ENCODE data around the gene MIOS.

The MIOS gene

GRCh38 chr7:7618410-7618809 lies 51.7 kb downstream of the MIOS start:
- H3K27me3 ChIP-seq (ENCODE audit: low read depth, low read length) = no peaks in the 10 kb centered on the region
- no peak overlapping the region for H3K4me3 ChIP-seq (ENCODE audit: low read depth in 1 of 2, low read length in 2 of 2)
- no peaks in the 10 kb centered on the region for H3K4me1 ChIP-seq (ENCODE audit: control insufficient read depth in 1 of 2, insufficient read depth in 2 of 2, low read length in 2 of 2)
- no peaks in the 10 kb centered on the region for H3K9me3 ChIP-seq (ENCODE audit: control insufficient read depth in 1 of 2, low read length in 2 of 2)
- no peak overlapping the region for H3K27ac ChIP-seq (ENCODE audit: low read length)
- no peaks in the 10 kb centered on the region for H3K36me3 ChIP-seq (ENCODE audit: control insufficient read depth in 1 of 2, insufficient read depth in 2 of 2, low read length in 2 of 2)

DNA sequence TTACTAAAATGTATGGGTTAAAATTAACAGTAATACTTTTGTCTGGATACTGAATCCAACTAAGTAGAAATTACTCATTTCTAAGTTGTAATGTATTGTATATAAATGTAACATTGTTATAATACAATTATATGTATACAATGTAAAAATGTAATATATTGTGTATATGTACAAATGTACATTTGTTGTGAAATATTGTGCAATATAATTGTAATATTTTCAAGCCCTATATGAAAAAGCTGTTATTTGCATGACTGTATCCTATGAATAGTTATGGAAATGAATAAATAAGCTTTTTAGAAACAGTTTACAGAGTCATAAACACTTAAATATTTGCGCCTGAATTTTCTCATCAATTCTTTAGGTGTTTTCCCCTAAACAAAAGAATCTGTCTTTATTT lies 53.6 kb downstream of the MIOS start:
- H3K9me3 ChIP-seq (ENCODE audit: control insufficient read depth in 1 of 2, low read length in 2 of 2) = no peaks in the 10 kb centered on the region
- H3K4me3 ChIP-seq (ENCODE audit: low read depth in 1 of 2, low read length in 2 of 2) = no peak overlapping the region
- H3K27ac ChIP-seq (ENCODE audit: low read length) = no peak overlapping the region
- H3K4me1 ChIP-seq (ENCODE audit: control insufficient read depth in 1 of 2, insufficient read depth in 2 of 2, low read length in 2 of 2) = no peaks in the 10 kb centered on the region
- no peaks in the 10 kb centered on the region for H3K36me3 ChIP-seq (ENCODE audit: control insufficient read depth in 1 of 2, insufficient read depth in 2 of 2, low read length in 2 of 2)
- H3K27me3 ChIP-seq (ENCODE audit: low read depth, low read length) = no peaks in the 10 kb centered on the region

DNA sequence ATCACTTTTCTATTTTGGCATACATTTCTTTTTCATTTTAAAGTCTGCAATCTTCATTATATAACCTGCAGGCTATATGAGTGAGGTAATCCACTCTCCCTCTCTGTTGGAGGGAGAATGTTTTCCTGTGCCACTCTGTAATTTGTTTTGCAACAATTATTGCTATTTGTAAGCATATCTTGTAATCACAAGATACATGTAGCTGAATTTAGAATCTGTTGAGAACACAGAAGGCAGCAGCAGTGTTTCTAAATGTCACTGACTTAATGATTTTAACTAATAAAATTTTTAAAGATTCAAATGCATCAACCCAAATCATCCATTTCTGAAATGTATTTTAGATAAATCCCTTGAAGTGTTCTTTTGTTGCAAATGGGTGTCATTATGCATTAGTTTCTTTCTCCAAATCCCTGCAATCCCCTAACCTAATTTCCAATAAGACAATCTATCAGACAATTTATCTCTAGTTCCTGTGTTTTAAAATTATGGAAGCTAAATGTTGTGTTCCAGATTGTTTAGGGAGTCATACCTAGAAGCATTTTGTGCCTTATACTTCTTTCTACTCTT lies 54.0 kb downstream of the MIOS start:
- H3K27ac ChIP-seq (ENCODE audit: low read length) = no peak overlapping the region
- no peaks in the 10 kb centered on the region for H3K4me1 ChIP-seq (ENCODE audit: control insufficient read depth in 1 of 2, insufficient read depth in 2 of 2, low read length in 2 of 2)
- H3K27me3 ChIP-seq (ENCODE audit: low read depth, low read length) = no peaks in the 10 kb centered on the region
- no peak overlapping the region for H3K4me3 ChIP-seq (ENCODE audit: low read depth in 1 of 2, low read length in 2 of 2)
- H3K36me3 ChIP-seq (ENCODE audit: control insufficient read depth in 1 of 2, insufficient read depth in 2 of 2, low read length in 2 of 2) = no peaks in the 10 kb centered on the region
- no peaks in the 10 kb centered on the region for H3K9me3 ChIP-seq (ENCODE audit: control insufficient read depth in 1 of 2, low read length in 2 of 2)

GRCh38 chr7:7628476-7628875 lies 61.8 kb downstream of the MIOS start:
- no peaks in the 10 kb centered on the region for H3K27me3 ChIP-seq (ENCODE audit: low read depth, low read length)
- H3K9me3 ChIP-seq (ENCODE audit: control insufficient read depth in 1 of 2, low read length in 2 of 2) = no peaks in the 10 kb centered on the region

GRCh38 chr7:7630626-7631329 lies 64.1 kb downstream of the MIOS start:
- H3K27ac ChIP-seq (ENCODE audit: low read length) = no peak overlapping the region
- peaks cover 0 to 3% of the 10 kb centered on the region in 2 donors for H3K36me3 ChIP-seq (ENCODE audit: control insufficient read depth in 1 of 2, insufficient read depth in 2 of 2, low read length in 2 of 2)
- no peaks in the 10 kb centered on the region for H3K9me3 ChIP-seq (ENCODE audit: control insufficient read depth in 1 of 2, low read length in 2 of 2)
- H3K4me1 ChIP-seq (ENCODE audit: control insufficient read depth in 1 of 2, insufficient read depth in 2 of 2, low read length in 2 of 2) = no peaks in the 10 kb centered on the region
- no peak overlapping the region for H3K4me3 ChIP-seq (ENCODE audit: low read depth in 1 of 2, low read length in 2 of 2)
- no peaks in the 10 kb centered on the region for H3K27me3 ChIP-seq (ENCODE audit: low read depth, low read length)

More at GRCh38 chr7:7628476-7628875, 61.8 kb downstream of the MIOS start:
- Histone ChIP-seq H3K4me3 (ENCODE audit: low read depth in 1 of 2, low read length in 2 of 2) (no peak overlapping the region), H3K4me1 (ENCODE audit: control insufficient read depth in 1 of 2, insufficient read depth in 2 of 2, low read length in 2 of 2) (no peaks in the 10 kb centered on the region), H3K36me3 (ENCODE audit: control insufficient read depth in 1 of 2, insufficient read depth in 2 of 2, low read length in 2 of 2) (no peaks in the 10 kb centered on the region), H3K27ac (ENCODE audit: low read length) (no peak overlapping the region)

GRCh38 chr7:7639421-7639820 lies 72.7 kb downstream of the MIOS start:
- Histone ChIP-seq H3K27ac (ENCODE audit: low read length) (peak overlapping the region; percentile 78), H3K36me3 (ENCODE audit: control insufficient read depth in 1 of 2, insufficient read depth in 2 of 2, low read length in 2 of 2) (peaks cover 5 to 7% of the 10 kb centered on the region in 2 donors)

GRCh38 chr7:7639847-7640220 lies 73.2 kb downstream of the MIOS start:
- Histone ChIP-seq H3K36me3 (ENCODE audit: control insufficient read depth in 1 of 2, insufficient read depth in 2 of 2, low read length in 2 of 2) (peaks cover 5 to 7% of the 10 kb centered on the region in 2 donors), H3K4me3 (ENCODE audit: low read depth in 1 of 2, low read length in 2 of 2) (peak overlapping the region; percentile 92 to 93), H3K9me3 (ENCODE audit: control insufficient read depth in 1 of 2, low read length in 2 of 2) (no peaks in the 10 kb centered on the region), H3K27me3 (ENCODE audit: low read depth, low read length) (no peaks in the 10 kb centered on the region), H3K4me1 (ENCODE audit: control insufficient read depth in 1 of 2, insufficient read depth in 2 of 2, low read length in 2 of 2) (peaks cover 7 to 14% of the 10 kb centered on the region in 2 donors), H3K27ac (ENCODE audit: low read length) (peak overlapping the region; percentile 78)

More at GRCh38 chr7:7639421-7639820, 72.7 kb downstream of the MIOS start:
- Histone ChIP-seq H3K27me3 (ENCODE audit: low read depth, low read length) (no peaks in the 10 kb centered on the region), H3K4me1 (ENCODE audit: control insufficient read depth in 1 of 2, insufficient read depth in 2 of 2, low read length in 2 of 2) (peaks cover 7 to 14% of the 10 kb centered on the region in 2 donors), H3K9me3 (ENCODE audit: control insufficient read depth in 1 of 2, low read length in 2 of 2) (no peaks in the 10 kb centered on the region), H3K4me3 (ENCODE audit: low read depth in 1 of 2, low read length in 2 of 2) (peak overlapping the region; percentile 92 to 93)

GRCh38 chr7:7640221-7641128 lies 73.8 kb downstream of the MIOS start, which contains the start of gene UMAD1:
Gene UMAD1, plus strand, starts transcription at chr7:7640752. Its CDS starts 32,620 bp downstream, at chr7:7673372.
- peak within 1 kb of the TSS; percentile 92 to 93 for H3K4me3 ChIP-seq (ENCODE audit: low read depth in 1 of 2, low read length in 2 of 2)
- H3K9me3 ChIP-seq (ENCODE audit: control insufficient read depth in 1 of 2, low read length in 2 of 2) = no peaks in the 10 kb centered on the region
- peak within 1 kb of the TSS; percentile 87 for H3K27ac ChIP-seq (ENCODE audit: low read length)
- H3K27me3 ChIP-seq (ENCODE audit: low read depth, low read length) = no peaks in the 10 kb centered on the region
- H3K36me3 ChIP-seq (ENCODE audit: control insufficient read depth in 1 of 2, insufficient read depth in 2 of 2, low read length in 2 of 2) = peaks cover 4 to 5% of the 10 kb centered on the region in 2 donors
- peaks cover 7 to 14% of the 10 kb centered on the region in 2 donors for H3K4me1 ChIP-seq (ENCODE audit: control insufficient read depth in 1 of 2, insufficient read depth in 2 of 2, low read length in 2 of 2)

- Histone ChIP-seq H3K36me3 (ENCODE audit: control insufficient read depth in 1 of 2, insufficient read depth in 2 of 2, low read length in 2 of 2) (peaks cover 2 to 5% of the 10 kb centered on the region in 2 donors), H3K9me3 (ENCODE audit: control insufficient read depth in 1 of 2, low read length in 2 of 2) (no peaks in the 10 kb centered on the region), H3K4me1 (ENCODE audit: control insufficient read depth in 1 of 2, insufficient read depth in 2 of 2, low read length in 2 of 2) (peaks cover 7 to 14% of the 10 kb centered on the region in 2 donors), H3K27me3 (ENCODE audit: low read depth, low read length) (no peaks in the 10 kb centered on the region), H3K4me3 (ENCODE audit: low read depth in 1 of 2, low read length in 2 of 2) (peak overlapping the region; percentile 92 to 93), H3K27ac (ENCODE audit: low read length) (peak overlapping the region; percentile 87)
These were observed 74.5 kb downstream of the MIOS start for GRCh38 chr7:7641129-7641663.

- peaks cover 7 to 14% of the 10 kb centered on the region in 2 donors for H3K4me1 ChIP-seq (ENCODE audit: control insufficient read depth in 1 of 2, insufficient read depth in 2 of 2, low read length in 2 of 2)
- no peak overlapping the region for H3K27ac ChIP-seq (ENCODE audit: low read length)
- H3K9me3 ChIP-seq (ENCODE audit: control insufficient read depth in 1 of 2, low read length in 2 of 2) = no peaks in the 10 kb centered on the region
- H3K4me3 ChIP-seq (ENCODE audit: low read depth in 1 of 2, low read length in 2 of 2) = peak overlapping the region; percentile 92 to 93
- H3K36me3 ChIP-seq (ENCODE audit: control insufficient read depth in 1 of 2, insufficient read depth in 2 of 2, low read length in 2 of 2) = peaks cover 0 to under 1% of the 10 kb centered on the region in 2 donors
- no peaks in the 10 kb centered on the region for H3K27me3 ChIP-seq (ENCODE audit: low read depth, low read length)
These were observed 75.4 kb downstream of the MIOS start for GRCh38 chr7:7642081-7642480.
